ENCODE data around the gene HENMT1.

- no peak for TF ChIP-seq POLR2A (IDR thresholded peaks at IDR 0.05)
- TF ChIP-seq CTCF (IDR thresholded peaks at IDR 0.05): no peak
Observed at GRCh38 chr1:108679586-108680213, 18.8 kb upstream of the HENMT1 start.

Data from vagina (tissue), 2 donors.